Epidermal melanocyte (primary cell): ENCODE data around the gene CYP26B1.
"Not testable (repeated sequence)": the region's sequence is repeated elsewhere in the genome, so short reads cannot be mapped to it uniquely, and the experiment has no call there.

ENCODE experiments used
- DNase-seq: peaks from one replicate; pipeline ENCODE4 v3.0.0; 2011; ENCODE audit warnings: low spot score; ENCODE audit not compliant: insufficient read length

CYP26B1 gene

DNA sequence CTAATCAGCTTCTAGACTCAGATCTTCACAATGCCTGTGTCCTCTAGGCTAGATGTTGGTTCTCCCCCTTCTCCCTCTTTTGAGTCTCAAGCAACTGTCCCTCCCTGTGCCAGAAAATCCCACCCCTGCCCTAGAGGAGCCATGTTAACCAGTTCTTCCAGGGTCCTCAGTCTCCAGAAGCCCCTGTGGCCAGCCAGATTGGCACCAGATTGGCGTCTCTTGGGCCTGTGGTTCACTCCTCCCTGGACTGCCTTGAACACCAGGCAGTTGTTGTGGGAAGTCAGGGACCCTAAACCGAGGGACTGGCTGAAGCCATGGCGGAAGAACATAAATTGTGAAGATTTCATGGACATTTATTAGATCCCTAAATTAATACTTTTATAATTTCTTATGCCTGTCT is 36.6 kb downstream of the CYP26B1 start:
- no peak for DNase-seq

DNA sequence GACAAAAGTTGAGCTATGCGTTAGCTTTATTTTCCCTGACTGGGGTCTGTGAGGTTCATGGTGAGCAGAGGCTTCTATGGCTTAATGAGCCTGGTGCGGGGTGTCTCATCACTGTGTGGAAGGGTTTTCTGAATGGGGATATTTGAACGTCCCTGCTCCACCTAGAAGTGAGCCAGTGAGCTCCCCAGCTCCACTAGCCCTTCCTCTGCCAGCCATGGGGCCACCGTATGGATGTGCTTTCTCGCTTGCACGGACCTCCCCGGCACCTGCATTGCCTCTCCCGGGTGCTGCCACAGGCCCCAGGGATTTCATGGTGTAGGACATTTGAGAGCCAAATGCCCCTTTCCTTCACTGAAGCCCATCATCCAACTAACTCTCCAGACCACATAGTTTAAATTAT is 37.8 kb downstream of the CYP26B1 start:
- DNase-seq, result no peak

DNA sequence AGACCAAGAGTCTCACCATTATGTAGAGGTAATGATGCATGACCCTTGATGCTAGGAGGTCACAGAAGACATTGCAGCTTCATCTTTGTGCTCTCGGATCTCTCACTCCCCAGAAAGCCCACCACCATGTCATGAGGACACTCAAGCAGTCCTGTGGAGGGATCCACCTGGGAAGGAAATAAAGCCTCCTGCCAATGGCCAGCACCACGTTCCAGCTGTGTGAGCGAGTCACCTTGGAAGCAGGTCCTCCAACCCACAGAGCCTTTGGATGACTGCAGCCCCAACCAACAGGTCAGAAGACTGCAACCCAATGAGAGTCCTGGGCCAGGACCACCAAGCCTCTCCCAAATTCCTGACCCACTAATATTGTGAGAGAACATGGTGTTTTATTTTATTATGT is 38.4 kb downstream of the CYP26B1 start:
- no peak for DNase-seq

DNA sequence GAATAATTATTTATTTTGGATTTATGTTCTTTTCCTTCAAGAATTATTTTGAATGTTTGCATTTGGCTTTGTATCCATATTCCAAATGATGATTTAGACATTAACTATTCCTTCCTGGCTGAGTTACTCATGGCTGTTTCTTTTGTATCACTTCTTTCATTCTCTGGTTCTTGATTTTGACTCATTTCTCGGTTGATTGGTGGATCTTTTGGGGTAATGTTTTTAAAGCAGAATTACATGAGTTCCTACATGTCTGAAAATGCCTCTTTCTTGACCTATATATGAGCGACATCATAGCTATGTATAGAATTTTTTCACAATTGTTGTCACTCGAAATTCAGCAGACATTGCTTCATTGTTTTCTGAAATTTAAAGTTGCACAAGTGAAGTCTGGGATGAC is 39.5 kb downstream of the CYP26B1 start:
- no peak for DNase-seq

DNA sequence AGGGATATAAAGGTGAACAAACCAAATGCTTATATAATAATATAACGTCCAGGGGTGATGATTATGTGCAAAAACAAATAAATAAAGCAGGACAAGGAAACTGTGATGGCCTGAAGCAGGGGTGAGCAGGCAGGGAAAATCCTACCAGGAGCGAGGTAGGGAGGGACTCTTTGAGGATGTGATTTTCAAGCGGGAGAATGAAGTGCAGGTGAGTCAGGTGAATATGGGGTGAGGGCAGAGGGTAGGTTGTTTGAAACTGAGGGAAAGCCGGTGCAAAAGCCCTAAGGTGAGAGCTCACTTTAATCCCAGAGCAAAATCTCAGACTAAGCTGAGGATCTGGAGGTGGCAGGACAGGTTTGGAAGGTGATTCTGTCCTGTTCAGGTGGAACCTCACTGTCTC is 40.7 kb downstream of the CYP26B1 start:
- DNase-seq, result no peak

DNA sequence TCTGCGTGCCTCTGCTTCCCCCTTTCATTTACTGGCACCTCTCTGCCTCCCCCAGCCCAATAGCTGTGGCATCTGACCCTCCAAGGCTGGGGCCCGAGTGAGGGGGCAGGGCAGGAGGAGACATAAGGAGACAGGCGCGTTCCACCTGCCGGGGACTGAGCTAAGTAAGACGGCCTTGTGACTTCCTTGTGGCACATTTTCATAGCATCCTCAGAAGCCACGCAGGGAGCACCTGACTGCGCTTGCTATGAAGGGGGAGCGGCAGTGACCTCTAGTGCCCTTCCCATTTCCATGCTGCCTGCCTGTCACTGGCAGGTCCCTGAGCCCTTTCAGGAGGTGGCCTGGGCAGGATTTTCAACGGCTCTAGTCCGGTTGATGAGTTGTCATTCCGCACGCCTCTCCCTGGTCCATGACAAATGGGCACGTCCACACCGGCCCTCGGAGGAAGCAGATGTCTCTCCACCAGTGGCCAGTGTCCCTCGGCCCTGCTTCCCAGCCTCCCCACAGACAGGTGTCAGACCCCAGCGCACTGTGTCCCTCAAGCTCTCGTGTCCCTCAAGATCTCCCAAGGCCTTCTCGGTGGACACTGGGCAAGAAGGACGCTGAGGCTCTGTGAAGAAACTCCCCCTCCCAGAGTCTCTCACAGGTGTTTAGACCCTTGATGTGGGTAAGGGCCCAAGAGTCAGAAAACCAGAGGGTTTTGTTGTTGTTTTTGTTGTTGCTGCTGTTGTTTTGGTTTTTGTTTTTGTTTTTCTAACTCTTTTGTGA is 42.7 kb downstream of the CYP26B1 start:
- no peak for DNase-seq

DNA sequence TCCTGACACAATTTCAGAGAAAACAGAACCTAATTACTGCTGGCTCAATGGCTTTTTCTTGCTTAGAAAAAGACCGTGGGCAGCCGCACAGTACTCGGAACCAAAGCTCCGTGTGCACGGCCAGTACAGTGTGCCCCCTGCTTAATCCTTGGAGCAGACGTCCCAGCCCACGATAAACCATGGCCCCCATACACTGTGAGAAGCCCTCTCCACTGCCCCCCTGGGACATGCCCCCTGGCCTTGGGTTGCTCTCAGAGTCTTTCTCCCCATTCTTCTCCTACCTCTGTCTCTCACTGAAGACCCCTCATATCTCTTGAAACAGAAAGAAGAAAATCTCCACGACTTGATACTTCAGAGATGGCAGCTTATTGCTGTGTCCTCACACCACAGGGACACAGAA is 44.0 kb downstream of the CYP26B1 start:
- DNase-seq, result no peak

DNA sequence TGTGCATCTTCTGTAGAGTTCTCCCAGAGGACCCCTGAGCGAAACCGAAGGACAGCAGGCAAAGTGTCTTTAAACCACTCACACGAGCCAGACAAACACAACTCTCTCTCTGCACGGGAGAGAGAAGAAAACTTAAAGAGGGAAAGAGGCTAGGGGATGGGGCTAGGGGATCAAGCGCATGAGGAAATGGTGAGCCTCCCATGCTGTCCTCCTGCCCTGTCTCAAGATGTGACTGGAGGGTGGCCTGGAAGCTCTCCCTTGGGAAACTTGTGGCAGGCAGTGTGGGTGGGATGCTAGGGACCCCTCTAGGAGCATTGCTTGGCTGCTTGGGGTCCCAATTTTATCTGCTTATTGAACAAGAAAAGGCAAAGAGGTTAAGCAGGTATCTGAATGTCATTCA is 44.5 kb downstream of the CYP26B1 start:
- DNase-seq, result no peak

DNA sequence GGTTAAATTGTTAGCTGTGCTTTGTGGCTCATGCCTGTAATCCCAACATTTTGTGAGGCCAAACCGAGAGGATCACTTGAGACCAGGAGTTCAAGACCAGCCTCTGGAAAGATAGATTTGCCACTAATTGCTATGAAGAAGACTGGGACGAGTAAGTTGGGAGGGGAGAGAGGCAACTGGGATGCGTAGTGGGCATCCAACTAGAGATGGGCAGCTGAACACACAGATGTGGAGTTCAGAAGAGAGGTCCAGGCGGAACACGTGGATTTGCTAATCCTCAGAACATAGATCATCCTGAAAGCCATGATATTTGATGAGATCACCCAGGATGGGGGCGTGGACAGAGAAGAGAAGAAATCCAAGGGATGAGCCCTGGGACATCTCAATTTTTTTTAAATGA is 48.7 kb downstream of the CYP26B1 start:
- no peak for DNase-seq

DNA sequence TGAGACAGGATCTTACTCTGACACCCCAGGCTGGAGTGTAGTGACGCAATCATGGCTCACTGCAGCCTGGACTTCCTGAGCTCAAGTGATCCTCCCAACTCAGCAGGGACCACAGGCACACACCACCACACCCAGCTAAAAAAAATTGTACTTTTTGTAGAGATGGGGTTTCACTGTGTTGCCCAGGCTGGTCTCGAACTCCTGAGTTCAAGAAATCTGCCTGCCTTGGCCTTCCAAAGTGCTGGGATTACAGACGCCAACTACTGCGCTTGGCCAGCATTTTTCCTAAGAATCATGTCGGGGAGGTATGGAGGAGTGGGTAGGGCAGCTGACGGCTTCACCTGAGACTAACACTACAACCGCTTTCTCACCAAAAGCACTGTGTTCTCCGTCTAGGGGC is 50.4 kb downstream of the CYP26B1 start:
- DNase-seq, result no peak

DNA sequence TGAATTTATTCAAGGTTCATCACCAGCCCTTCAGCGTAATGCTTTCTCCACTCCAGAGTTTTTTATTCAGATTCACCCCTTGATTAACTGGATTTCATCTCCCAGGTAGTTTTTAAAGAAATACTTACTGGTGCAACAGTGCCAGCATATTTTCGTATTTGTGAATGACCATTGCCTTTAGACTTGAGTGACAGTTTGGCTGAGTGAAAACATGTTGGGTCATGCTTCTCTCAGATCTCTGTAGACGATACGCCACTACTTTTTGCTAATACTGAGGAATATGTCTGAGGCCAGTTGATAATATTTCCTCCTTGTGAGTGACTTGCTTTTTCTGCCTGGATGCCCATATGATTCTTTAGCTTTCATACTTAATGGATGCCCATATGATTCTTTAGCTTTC is 51.5 kb downstream of the CYP26B1 start:
- no peak for DNase-seq

DNA sequence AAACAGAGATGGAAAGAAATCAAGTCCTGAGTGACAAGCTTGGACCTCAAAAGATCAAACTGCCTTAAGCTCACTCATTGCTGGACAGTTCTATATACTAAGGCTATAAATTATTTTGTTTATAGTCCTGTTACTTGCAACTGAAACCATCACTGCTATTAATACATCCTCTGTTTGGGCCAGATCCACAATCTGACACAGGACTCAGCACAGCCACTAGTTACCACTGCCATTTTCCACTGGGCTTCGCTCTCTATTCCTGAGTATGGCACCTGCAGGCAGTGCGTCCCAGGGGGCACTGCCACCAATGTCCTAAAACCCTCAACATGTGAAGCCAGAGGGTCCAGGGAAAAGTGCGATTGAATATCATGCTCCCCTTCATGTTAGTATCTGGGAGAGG is 52.3 kb downstream of the CYP26B1 start:
- DNase-seq, result no peak

DNA sequence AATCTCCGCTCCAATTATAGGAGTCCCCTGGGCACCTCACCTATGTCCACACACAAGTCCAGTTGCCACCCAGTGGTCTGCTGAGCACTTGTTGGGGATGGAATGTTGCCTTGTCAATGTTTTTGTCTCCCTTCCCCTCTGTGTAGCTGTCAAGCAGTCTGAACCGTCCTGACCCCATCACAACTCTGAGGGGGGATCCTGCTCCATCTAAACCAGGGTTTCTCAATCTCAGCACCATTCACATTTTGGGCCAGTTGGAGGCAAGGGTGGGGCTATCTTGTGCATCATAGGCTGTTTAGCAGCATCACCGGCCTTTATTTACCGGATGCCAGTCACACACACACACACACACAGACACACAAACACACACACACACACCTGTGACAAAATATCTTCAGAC is 53.0 kb downstream of the CYP26B1 start:
- no peak for DNase-seq

DNA sequence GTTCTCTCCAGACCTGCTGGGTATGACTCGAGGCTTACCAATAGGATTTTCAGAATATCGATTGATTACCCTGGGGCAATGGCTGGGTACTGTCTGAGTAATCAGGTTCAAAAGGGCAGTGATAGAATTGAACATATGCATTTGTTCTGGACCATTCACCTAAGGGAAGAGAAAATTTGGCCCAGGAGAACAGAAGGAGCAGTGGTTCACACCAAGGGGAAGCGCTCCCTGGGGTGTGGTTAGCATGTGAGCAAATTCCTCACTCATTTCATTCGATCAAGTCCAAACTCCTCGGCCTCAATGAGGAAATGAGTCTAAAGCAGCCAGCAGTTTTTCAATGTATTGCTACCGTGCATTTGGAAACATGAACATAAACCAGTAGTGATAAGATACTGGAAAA is 55.6 kb downstream of the CYP26B1 start:
- DNase-seq, result no peak

DNA sequence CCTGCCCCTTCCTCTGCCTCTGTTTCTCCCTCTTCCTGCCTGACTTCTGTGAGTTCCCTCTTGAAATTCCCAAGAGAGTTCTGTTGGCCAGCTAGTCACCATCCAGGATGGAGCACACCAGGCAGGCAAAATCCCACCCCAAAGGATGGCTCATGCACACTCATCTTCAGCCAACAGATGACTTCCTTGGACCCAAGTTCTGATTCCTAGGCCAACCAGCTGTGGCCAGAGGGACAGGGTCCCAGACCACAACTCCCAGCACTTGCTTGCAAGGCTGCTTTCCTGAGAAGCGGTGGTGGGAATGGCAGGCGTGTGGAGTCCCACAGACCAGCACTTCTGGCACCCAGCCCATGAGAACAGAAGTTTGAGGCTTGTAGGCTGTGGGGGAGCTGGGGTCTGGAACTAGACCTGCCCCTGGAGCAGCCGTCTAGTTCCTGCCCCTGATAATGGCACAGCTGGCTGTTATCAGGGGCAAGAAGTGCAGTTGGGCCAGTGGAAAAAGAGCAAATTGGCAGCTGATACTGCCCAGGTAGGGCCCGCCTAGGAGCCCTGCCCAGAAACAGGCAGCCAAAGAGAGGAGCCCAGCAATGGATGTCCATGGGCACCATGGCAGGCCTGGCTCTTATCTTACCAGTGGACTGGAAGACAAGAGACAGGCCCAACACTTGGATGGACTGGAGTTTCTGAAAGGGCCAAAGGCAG is 56.7 kb downstream of the CYP26B1 start:
- DNase-seq, result no peak

DNA sequence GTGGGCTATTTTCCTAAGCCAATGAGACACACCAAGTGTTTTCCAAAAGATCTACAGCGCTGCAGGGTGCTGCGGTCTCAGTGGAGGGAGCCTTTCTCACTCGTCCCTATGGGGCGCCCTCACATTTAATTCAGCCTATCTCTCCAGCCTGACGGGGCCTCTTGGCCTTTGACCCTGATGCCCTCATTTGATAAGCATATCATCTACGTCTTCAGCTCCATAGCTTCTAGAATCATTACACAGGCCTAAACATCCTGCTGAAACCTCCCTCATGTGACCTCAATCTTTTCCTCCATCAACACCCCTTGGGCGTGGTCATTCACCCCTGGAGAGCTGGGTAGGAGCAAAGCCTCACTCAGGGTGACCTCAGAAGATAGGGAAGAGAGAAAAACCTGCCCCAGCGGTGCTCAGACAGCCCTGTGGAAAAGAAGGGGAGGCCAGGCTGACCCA is 57.4 kb downstream of the CYP26B1 start:
- DNase-seq, result no peak

DNA sequence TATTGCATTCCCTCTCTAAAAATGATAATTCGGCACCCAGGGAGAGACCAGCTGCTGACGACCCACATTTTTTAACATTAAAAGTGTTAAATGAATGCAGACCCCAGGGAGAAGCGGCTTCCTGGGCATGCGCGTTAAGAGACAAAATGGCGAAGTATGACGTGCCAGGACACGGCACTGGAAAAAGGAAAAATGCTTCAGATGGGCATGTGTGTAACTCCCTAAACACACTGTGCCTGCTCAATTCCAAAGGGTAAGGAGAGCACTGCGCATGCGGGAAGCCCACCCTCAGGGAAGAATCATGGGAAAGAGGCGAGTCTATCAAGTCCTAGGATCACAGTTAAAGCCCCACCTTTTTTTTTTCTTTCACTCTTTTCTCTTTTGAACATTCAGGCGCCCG is 58.1 kb downstream of the CYP26B1 start:
- DNase-seq, result no peak

DNA sequence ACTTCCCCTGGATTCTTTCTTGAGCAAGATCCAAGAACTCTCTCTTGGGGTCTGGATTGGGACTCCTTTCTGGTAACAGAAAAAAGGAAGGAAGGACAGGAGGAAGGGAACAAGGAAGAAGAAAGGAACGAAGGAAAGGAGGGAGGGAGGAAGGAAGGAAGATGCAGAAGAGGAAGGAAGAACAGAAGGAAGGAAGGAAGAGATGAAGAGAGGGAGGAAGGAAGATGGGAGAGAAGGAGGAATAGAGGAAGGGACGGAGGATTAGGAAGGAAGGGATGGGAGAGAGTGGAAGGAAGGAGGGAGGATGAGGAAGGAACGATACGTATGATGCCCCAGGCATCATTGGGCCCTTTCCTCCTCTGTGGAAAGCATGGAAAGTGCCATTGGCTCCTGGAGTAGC is 58.6 kb downstream of the CYP26B1 start:
- no peak for DNase-seq

DNA sequence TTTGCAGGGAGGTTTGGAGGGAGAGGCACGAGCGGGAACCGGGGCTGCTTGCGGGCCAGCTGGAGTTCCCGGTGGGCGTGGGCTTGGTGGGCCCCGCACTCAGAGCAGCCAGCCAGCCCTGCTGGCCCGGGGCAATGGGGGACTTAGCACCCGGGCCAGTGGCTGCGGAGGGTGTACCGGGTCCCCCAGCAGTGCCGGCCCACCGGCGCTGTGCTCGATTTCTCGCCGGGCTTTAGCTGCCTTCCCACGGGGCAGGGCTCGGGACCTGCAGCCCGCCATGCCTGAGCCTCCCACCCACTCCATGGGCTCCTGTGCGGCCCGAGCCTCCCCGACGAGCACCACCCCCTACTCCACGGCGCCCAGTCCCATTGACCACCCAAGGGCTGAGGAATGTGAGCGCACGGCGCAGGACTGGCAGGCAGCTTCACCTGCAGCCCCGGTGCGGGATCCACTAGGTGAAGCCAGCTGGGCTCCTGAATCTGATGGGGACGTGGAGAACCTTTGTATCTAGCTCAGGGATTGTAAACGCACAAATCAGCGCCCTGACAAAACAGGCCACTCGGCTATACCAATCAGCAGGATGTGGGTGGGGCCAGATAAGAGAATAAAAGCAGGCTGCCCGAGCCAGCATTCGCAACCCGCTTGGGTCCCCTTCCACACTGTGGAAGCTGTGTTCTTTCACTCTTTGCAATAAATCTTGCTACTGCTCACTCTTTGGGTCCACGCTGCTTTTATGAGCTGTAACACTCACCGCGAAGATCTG is 60.6 kb downstream of the CYP26B1 start:
- not testable (repeated sequence) for DNase-seq

DNA sequence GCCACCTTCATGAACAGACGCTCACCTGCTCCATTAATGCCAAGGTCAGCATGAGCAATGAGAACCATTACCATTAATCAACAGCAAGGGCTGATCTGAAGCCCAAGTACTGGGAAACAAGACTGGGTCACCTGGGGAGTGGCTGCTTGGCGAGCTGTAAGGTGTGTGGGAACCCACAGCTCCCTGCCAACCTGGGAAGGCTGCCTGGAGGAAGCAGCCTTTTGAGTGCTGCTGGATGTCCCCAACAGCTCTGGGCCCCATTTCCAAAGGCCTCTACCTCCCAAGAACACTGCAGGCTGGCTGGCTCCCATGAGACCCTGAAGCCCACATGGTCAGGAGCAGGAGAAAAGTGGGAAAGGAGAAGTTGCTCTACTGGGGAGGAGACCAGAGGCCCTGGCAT is 62.1 kb downstream of the CYP26B1 start:
- DNase-seq, result no peak

DNA sequence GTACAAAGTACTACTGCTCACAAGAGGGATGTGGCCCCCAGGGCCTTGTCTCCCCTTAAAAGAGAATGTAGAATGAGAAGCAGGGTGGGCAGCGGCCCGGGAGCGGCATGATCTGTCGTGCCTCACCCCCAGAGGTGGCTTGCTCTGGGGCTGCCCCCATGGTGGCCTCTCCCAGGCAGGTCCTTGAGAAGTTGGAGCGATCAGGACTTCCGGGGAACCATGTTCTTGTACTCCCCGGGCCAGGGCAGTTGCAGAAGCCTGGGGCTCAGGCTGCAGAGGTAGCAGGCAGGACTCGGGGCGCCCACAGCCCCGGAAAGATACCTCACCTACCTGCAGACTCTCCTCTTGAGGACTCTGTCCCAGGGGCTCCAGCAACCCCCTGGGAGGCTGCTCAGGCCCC is 62.6 kb downstream of the CYP26B1 start:
- no peak for DNase-seq

DNA sequence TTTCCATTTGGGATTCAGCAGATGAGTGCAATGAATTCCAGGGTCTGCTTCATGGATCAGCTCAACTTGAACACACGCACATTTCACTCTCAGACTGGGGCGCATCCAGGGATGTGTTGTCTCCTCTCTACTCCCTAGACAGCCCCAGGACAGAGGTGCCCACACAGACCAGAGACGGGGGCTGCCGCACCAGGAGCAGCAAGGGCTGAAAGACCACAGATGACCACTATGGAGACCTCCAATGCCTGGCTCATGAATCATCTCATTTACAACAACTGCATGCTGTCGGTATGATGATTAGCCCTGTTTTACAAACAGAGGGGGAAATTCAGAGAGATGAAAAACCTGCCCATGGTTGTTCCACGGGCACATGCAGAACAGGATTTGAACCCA is 63.1 kb downstream of the CYP26B1 start:
- no peak for DNase-seq
